Measurements from ENCODE around the gene ACOD1.

GRCh38 chr13:76973920-76974617 is 25.8 kb downstream of the ACOD1 start:
- TF ChIP-seq CTCF (IDR thresholded peaks at IDR 0.05; ENCODE audit: insufficient read depth, low read length, poor library complexity, severe bottlenecking) (no peak), EZH2phosphoT487 (conservative IDR thresholded peaks at IDR 0.05; ENCODE audit: low read length) (no peak)
